EL (cell line): ENCODE measurements around the gene TAGLN2.

Experiments used
- DNase-seq: peaks from one replicate; pipeline ENCODE4 v3.0.0-alpha.2; 2016

The TAGLN2 gene

GRCh38 chr1:159924791-159925718 is at the start of gene TAGLN2:
Gene TAGLN2 (minus strand): TSS chr1:159925507. CDS start chr1:159920509, 4,998 bp downstream.
- DNase-seq = peak; percentile 93

GRCh38 chr1:159974350-159974965 is 49.2 kb upstream of the TAGLN2 start:
- no peak for DNase-seq

GRCh38 chr1:159973350-159973940 is 48.1 kb upstream of the TAGLN2 start:
- DNase-seq = no peak

- DNase-seq = no peak
Measured at GRCh38 chr1:159972443-159973205, 47.3 kb upstream of the TAGLN2 start.

- DNase-seq = no peak
Measured at GRCh38 chr1:159970932-159971342, 45.6 kb upstream of the TAGLN2 start.

GRCh38 chr1:159968901-159969300 is 43.6 kb upstream of the TAGLN2 start:
- DNase-seq = no peak

GRCh38 chr1:159965263-159965662 is 40.0 kb upstream of the TAGLN2 start:
- no peak for DNase-seq

GRCh38 chr1:159964144-159964543 is 38.8 kb upstream of the TAGLN2 start:
- DNase-seq = no peak

- no peak for DNase-seq
Measured at GRCh38 chr1:159962176-159962575, 36.9 kb upstream of the TAGLN2 start.

- no peak for DNase-seq
Measured at GRCh38 chr1:159961636-159962035, 36.3 kb upstream of the TAGLN2 start.

- DNase-seq = peak; percentile 76
Measured at GRCh38 chr1:159960721-159961381, 35.5 kb upstream of the TAGLN2 start.

- peak; percentile 27 for DNase-seq
Measured at GRCh38 chr1:159959451-159959850, 34.1 kb upstream of the TAGLN2 start.

- no peak for DNase-seq
Measured at GRCh38 chr1:159958719-159959380, 33.5 kb upstream of the TAGLN2 start.

GRCh38 chr1:159957824-159958268 is 32.5 kb upstream of the TAGLN2 start:
- DNase-seq = no peak

- no peak for DNase-seq
Measured at GRCh38 chr1:159955456-159955855, 30.1 kb upstream of the TAGLN2 start.

- peak; percentile 50 for DNase-seq
Measured at GRCh38 chr1:159953536-159954515, 28.5 kb upstream of the TAGLN2 start, which contains the start of gene SLAMF9. Gene SLAMF9 (minus strand): TSS chr1:159954237. CDS start chr1:159954137, 100 bp downstream.

- no peak for DNase-seq
Measured at GRCh38 chr1:159952932-159953331, 27.6 kb upstream of the TAGLN2 start.

GRCh38 chr1:159951551-159951950 is 26.2 kb upstream of the TAGLN2 start:
- no peak for DNase-seq

GRCh38 chr1:159951016-159951415 is 25.7 kb upstream of the TAGLN2 start:
- DNase-seq = no peak

- DNase-seq = no peak
Measured at GRCh38 chr1:159949981-159950381, 24.7 kb upstream of the TAGLN2 start.
